Right hindlimb (tissue), 1 donor: ENCODE data around the gene IGHMBP2.
"Not testable (repeated sequence)": the region's sequence is repeated elsewhere in the genome, so short reads cannot be mapped to it uniquely, and the experiment has no call there.

Experiments used
- DNase-seq: peaks from one replicate; pipeline ENCODE4 v3.0.0-alpha.2; 2018

The IGHMBP2 gene

DNA sequence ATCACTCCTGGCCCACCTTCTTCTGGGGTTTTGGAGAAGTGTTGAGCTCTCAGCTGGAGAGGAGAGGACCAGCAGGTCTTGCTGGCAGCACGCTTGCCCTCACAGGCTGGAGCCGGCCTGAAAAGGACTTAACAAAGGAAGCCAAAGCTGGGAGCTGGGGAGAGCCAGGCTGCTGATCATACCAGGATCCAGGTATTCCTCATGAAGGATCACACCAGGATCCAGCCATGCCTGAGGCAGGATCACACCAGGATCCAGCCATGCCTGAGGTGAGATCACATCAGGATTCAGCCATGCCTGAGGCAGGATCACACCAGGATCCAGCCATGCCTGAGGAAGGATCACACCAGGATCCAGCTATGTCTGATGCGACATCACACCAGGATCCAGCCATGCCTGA is 60.1 kb downstream of the IGHMBP2 start:
- DNase-seq: no peak

DNA sequence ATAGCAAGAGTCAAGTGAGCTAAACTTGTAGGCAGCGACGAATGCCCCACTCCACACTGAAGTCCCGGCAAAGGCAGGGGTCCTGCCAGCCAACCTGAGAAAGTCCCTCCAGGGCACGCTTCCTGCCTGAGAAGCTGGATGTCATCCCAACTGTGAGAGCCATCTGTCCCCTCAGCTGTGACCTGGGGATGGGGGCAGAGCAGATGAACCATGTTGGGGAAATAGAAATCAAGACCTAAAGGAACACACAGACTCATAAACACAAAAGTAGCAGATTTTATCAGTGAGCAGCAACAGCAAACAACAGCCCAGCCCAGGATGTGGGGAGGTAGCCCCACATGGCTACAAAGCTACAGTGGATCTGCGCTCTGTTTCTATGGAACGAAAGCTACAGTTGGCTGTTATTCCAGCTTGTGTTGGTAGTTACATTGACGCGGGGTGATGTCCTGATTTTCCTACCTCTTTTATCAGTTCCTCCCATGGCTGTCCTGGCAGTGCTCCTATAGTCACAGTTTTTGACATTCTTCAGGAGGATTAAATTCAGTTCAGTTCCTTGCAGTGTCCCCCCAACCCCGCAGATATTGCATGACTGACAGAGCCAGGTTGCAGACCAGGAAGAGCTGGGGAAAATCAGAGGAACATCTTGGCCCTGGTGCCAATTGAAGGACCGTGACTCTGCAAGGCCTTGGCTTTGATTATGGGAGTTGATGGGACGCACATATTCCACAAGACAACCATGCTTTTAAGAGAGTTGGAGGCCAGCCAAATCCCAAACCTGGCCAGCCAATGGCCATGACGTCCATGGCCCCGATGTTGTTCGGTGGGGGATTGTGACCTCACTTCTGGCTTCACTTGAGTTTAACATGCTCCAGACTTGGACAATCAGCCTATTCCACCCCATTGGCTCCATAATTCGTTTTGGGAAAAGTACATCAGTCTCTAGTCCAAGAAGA is 62.5 kb downstream of the IGHMBP2 start:
- DNase-seq: peak; percentile 78

DNA sequence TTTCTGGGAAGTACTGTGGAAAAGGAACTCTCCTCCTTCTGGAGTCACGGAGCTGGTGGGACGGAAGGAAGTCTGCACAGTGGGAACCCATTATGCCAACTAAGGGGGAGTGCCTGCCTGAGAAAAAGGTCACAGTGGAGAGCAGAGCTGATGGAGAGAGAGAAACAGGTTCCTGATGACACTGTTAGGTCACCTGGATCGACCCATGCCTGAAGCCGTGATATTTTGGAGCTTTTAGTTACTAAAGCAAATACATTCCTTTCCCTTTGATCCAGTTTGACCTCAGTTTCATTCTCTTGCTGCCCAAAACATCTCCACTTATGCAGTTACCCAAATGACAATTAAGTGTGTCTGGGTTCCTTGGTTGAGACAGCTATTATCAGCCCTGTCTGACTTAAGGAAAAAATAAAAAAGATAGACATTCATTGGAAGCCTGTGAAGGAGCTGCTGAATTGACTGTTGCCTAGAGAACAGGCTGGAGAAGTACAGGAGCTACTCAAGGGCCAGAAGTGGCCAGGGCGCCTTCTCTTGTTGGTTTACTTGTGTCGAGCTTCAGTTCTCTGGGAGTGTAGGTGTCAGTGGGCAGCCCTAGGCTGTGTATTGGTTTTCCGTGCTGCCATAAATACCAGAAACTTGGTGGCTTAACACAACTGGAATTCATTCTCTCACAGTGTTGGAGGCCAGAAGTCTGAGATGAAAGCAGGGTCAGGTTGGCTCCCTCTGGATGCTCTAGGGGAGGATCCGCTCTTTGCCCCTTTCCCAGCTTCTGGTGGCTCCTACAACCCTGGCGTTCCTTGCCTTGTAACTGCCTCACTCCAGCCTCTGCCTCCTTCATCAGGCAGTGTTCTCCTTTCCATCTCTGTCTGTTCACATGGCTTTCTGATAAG is 63.4 kb downstream of the IGHMBP2 start:
- no peak for DNase-seq

DNA sequence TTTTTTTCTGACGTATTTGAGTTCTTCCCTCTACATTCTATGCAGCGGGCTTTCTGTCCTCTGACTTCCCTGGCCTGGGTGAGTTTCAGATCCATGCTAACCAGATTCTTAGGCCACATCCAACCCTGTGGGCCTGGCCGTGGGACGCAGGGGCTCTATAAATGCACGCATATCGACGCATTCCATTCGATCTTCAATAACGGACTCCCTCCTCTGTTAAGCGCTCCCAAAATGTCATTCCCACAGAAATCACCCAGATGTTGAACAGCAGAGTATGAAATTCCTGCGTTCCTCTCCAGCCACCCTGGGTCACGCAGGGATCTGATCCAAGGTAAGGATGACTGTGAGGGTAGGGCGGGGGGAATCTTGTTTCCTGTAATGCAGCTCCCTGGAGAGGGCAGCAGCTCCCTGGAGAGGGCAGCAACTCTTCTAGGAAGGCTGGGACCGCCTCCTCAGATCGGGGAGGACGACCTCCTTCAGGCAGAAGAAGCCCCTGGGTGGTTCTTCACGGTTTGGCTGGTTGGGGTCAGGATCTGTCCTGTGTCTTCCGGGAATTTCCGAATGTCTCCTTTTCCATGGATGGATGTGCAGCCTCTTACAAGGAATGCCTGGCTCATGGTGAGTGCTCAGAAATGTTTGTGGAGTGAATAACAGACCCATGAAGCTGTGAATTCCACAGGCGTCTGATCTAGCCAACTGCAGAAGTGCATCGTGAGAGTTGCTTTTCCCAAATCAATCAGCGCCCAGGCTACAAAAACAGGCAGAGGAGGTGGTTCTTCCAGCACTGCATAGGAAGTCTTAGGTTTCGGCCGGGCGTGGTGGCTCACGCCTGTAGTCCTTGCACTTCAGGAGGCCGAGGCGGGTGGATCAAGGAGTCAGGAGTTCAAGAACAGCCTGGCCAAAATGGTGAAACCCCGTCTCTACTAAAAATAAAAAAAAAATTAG is 64.9 kb downstream of the IGHMBP2 start:
- DNase-seq: no peak

DNA sequence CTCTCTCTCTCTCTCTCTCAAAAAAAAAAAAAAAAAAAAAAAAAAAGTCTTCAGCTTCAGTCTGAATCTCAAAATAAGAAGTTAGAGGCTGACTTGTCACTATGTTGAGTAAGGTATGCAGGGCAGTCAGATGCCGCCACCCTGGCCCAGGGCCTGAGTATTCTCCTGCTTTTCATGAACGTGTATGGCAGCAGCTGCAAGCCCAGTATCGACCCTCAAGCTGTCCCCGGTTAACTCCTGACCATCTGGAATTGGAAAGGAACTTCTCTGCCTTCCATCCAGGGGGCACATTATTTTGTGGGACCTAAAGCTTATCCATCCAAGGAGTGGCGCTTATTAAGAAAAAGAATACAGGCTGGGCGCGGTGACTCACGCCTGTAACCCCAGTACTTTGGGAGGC is 65.7 kb downstream of the IGHMBP2 start:
- no peak for DNase-seq

DNA sequence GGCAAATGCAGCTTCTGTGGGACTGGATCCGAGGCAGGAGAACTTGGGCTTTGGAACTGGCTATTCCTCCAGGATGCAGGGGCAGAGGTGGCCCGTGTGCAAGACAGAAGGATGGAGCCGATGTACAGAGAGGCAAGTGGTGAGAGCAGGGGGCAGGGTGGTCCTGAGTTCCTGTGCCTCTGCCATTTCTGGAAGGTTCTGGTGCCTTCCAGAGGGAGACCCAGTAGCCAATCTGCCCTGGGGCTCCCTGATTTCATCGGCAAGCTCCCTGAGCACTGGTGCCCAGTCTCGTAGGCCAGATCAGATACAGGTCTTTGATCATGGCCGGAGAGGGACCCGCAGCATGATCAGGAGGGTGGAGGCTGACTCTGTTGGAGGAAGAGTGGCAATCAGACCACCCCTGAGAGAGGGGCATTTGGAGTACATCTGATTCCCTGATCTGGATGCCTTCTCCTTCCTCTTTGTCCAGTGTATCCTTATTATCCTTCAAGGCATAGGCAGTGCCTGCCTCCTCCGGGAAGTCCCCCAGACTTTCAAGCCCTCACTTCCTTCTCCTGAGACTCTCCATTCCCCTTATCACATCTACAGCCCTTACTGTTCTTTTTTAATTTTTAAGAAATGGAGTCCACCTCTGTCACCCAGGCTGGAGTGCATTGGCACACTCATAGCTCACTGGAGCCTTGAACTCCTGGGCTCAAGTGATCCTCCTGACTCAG is 67.4 kb downstream of the IGHMBP2 start:
- no peak for DNase-seq

DNA sequence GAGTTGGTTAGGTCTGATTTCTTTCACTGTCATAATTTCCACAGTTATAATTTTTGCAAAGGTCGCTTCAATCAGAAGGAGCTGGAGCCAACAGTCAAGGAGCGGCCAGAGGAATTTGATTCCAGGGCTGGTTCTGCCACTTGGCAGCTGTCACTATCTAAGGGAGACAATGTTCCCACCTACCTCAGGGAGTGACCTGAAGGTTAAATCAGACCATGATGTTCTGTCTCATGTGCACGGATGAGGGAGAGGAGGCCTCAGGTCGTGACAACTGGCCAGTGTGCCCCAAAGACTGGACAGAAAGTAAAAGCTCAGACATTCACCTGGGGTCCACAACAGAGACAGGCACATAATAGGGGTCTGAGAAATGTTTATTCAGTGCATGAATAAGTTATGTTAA is 69.5 kb downstream of the IGHMBP2 start:
- no peak for DNase-seq

DNA sequence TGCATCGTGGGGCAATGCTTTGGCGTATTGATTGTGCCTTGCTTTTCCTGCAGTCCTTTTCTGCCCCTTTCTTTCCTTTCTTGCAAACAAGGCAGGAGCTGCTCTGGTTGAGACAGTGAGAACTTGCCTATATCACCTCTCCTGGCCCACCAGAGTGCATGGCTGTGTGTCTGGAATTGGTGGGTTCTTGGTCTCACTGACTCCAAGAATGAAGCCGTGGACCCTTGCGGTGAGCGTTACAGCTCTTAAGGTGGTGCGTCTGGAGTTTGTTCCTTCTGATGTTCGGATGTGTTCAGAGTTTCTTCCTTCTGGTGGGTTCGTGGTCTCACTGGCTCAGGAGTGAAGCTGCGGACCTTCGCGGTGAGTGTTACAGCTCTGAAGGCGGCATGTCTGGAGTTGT is 70.0 kb downstream of the IGHMBP2 start:
- not testable (repeated sequence) for DNase-seq

DNA sequence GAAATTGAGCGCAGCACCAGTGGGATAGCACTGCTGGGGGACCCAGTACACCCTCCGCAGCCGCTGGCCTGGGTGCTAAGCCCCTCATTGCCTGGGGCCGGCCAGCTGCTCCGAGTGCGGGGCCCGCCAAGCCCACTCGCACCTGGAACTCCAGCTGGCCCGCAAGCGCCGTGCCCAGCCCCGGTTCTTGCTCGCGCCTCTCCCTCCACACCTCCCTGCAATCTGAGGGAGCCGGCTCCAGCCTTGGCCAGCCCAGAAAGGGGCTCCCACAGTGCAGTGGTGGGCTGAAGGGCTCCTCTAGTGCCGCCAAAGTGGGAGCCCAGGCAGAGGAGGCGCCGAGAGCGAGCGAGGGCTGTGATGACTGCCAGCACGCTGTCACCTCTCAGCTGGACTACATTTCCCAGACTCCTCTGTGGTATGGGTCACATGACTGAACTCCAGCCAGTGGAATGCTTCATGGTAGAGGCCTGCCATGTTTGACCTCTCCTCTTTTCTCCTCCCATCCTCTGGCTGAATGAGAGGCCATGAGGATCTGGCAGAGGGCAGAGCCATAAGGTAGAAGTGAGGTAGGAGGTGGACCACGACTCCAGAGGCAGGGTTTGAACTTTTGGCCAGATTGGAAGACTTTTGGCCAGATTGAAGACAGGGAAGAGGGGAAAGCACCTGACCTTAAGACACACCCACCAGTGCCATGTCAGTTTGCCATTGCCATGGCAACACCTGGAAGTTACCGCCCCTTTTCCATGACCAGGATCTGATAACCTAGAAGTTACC is 70.9 kb downstream of the IGHMBP2 start:
- DNase-seq: no peak

DNA sequence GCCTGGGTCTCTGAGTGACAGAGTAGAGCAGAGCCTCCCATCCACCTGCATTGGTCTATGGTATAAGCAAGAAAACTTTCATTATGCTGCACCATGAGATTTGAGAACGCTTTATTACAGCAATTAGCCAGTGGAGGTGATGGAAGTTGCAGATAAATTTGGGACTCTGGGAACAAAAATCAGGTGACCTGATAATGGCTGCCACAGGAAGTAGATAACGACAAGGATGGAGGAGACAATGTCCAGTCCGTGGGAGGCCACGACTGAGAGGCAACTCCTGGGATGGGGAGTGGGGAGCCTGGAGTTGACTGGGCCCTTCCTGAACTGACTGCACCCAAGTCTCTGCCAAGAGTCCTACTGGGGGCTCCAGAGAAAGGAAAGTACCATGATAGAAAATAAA is 72.4 kb downstream of the IGHMBP2 start:
- no peak for DNase-seq

DNA sequence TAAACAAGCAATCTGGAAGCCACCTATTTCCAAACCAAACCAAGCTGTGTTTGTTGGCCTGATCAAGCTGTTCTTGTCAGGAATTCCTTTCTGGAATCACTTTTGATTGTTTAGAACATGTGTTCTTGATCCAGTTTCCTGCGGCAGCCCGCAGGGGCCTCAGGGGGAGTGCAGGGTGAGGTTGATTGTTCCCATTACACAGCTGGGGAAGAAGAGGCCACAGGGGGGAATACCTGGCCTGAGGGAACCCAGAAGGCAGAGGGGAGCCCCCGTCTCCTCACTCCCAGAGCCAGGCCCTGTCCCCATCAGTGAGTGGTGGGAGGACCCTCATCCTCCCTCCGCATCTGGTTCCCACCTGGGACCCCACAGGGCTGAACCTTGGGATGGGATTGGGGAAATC is 72.9 kb downstream of the IGHMBP2 start:
- no peak for DNase-seq

DNA sequence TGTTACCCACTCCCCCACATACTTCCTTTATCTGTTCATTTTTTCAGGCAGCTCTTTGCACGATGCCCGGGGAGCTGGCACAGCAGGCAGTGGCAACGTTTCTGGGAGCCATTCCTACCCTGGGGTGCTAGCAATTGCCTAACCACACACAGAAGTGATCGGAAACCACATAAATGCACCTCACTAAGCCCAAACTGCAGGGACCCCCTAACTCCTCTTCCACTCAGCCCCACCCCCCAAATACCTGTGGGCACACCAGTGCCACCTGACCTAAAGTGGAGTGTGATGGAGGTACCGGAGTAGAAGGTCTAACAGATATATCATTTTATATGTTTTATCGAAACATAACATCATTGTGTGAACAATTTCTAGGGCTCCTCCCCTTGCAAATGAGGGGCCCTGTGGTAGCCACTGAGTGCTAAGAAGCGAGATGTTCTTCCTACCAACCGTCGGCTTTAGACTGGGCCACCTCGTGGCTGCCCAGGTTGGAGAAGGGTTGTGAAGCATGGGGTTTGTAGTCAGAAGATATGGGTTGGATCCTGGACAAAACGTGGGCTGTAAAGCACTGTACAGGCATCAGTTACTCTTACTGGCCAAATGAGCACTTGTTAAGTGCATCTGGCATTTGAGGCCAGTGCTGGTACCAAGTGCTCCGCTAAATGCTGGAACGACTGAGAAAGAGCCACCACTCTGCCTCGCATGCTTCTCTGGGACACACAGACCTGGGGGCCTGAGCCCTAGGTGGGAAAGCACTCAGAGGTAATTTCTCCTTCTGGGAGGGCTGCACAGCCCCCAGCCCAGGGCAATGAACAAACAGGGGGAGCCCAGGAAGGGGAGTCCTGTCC is 74.3 kb downstream of the IGHMBP2 start:
- no peak for DNase-seq

DNA sequence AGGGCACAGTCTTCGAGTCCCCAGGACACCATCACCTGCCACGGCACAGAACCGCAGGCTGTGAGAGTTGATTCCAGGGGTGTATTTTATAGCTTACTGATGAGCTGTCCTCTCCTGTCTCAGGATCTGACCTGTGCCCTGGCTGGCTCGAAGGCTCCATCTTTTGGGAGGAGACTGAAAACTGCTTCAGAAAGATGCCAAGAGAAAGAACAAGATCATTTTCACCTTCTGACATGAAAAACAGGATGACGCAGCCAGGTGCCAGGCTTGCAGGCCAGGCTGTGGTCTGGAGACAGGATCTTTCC is 74.9 kb downstream of the IGHMBP2 start:
- DNase-seq: no peak

DNA sequence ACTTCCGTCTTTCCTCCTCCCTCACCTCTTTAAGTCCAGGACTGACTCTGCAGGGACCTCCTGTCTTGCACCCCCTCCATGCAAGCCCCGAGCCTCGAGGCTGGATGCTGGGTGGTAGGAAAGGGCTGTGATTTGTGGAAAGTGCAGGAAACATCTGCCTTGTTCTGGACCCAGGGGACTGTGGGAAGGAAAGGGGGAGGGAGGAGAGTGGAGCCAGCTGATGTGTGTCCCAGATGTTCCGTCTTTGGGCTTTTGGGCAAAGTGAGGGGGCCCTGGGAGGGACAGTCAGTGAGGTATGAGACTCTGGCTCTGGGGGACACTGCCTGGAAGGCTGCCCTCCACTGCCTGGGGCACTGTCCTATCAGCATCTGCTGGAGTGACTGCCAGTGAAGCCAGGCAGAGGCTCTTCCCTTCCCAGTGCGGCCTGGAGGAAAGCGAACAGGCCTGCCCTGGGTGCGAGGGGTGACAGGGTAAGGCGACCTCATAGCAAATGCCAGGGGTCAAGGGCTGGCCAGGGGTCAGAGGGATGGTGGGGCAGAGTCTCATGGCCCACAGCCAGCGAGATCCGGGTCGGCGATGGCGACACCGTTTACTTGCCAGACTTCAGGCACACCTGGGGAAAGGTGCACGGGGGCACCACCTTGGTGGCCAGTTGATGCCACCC is 75.4 kb downstream of the IGHMBP2 start:
- DNase-seq: peak; percentile 74

DNA sequence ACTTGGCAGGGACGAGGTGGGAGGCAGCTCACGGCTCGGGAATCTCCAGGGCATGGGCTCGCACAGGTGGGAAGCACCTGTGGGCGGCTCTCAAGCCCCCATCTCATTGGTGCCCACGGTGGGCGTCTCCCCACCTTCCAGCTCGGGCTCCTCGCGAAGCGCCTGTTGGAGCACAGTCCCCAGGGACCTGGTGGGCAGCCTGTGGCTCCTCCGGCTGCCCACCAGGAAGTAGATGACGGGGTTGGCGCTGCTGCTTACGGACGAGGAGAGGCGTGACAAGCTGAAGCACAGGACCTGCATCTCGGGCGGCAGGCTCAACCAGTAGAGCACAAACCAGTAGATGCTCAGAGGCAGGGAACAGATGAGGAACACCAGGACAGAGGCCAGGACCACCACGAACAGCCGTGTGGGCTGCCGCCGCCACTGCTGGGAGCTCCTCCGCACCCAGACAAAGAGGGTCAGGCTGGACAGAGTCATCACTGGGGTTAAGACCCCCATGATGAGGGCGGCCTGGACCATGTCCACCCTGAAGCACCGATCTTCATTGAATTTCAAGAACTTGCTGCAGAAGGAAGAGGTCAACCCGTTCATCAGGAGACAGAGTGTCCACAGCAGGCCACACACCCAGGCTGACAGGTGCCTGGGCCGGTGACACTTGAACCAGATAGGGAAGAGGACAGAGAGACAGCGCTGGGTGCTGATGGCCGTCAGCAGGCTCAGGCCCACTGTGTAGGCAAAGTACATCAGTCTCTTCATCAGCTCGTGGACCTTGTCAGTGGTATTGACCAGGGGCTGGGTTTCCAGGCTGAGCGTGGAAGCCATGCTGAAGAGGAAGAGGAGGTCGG is 76.5 kb downstream of the IGHMBP2 start:
- no peak for DNase-seq

DNA sequence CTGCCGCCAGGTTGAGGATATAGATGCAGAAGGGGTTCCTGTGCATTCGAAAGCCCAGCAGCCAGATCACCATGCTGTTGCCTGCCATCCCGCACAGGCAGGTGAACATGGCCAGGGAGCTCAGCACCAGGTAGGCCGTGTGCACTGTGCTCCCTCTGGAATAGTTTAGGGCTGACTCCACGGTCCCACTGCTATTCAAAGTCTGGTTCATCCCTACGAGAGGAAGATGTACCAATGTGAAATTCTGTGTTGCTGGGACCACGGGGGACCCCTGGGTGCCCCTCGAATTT is 77.0 kb downstream of the IGHMBP2 start, which contains the start of gene MRGPRD:
Gene MRGPRD (minus strand): TSS at position 211 of the 290 bp plus-strand sequence. CDS start 0 bp downstream, at position 211.
- DNase-seq: no peak

DNA sequence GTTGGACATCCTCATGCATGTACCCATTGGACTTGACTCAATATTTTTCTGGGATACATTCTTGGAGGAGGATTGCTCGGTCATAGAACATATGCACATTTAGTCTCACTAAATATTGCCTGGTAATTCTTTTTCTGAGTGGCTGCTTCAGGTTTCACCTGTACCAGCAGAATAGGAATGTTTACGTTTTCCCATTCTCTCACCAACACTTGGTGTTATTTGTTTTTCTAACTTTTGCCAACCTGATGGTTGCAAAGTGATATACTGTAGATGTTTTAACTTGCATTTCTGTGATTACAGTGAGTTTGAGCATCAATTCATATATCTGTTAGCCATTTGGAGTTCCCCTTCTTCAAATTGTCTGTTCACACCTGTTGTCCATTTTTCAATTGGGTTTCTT is 78.4 kb downstream of the IGHMBP2 start:
- no peak for DNase-seq

DNA sequence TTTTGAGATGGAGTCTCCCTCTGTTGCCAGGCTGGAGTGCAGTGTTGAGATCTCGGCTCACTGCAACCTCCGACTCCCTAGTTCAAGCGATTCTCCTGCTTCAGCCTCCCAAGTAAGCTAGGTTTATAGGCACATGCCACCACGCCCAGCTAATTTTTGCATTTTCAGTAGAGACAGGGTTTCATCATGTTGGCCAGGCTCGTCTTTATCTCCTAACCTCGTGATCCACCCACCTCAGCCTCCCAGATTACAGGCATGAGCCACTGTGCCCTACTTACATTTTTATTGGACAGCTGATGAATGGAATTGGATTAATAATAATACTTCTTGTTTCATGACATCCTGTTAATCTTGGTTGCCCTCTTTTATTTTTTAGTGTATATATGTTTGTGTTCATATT is 80.1 kb downstream of the IGHMBP2 start:
- no peak for DNase-seq

DNA sequence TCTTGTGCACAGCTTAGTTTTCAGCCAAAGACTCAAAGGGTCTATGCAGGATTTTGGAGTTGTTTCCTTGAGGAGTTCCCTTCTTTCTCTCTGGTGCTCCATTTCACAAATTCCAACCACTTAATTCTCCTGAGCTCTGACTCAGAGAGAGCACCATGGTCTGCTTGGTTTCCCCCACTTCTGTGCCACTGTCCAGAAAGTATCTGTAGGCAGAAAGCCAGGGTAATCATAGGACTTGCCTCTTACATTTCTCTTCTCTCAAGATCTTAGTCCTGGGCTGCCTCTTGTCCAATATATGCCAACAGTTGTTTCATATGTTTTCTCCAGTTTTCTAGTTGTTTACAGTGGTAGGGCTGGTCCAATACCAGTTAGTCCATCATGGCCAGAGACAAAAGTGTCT is 83.5 kb downstream of the IGHMBP2 start:
- no peak for DNase-seq
